ENCODE results near the gene CENPX.

DNA sequence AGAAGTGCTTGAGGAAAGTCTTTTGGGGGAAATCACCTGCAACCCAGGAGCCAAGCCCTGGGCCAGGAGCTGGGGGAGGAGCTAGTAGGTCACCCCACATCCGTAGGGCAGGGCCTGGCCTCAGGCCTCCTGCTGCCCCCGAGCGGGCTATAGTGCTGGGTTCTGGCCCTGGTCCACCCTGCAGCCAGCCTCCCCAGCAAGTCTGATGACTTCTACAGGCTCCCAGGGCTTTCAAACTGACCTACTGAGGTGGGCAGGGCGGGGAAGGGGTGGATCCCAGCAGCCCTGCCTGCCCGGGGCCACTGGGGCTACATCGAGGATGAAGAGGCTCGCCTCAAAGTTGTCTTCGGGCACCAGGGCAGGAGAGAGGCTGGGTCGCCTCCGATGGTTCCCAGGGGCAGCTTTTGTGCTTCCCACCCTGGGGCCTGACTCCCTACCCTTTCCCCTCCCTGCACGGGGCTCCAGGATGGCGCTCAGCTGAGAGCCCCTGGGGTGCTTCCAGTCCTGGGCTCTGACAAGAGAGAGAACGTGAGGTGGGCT lies 5.0 kb downstream of the CENPX start:
- TF ChIP-seq POLR2AphosphoS5 (IDR thresholded peaks at IDR 0.05; ENCODE audit: low read depth, low read length): no peak; the same call in 1 of the 2 replicates
- TF ChIP-seq TAF1 (IDR thresholded peaks at IDR 0.05; ENCODE audit: borderline replicate concordance, low read depth, low read length): no peak
